HG03097 (cell line): Measurements from ENCODE around the gene SLC22A23.
"Not testable (repeated sequence)": the region's sequence is repeated elsewhere in the genome, so short reads cannot be mapped to it uniquely, and the experiment has no call there.

Experiments
- ATAC-seq: cut with Tn5 transposase; IDR thresholded peaks from one replicate; pipeline ENCODE4 v1.9.1; 2021; ENCODE audit not compliant: unreplicated experiment, low FRiP score

Gene SLC22A23

DNA sequence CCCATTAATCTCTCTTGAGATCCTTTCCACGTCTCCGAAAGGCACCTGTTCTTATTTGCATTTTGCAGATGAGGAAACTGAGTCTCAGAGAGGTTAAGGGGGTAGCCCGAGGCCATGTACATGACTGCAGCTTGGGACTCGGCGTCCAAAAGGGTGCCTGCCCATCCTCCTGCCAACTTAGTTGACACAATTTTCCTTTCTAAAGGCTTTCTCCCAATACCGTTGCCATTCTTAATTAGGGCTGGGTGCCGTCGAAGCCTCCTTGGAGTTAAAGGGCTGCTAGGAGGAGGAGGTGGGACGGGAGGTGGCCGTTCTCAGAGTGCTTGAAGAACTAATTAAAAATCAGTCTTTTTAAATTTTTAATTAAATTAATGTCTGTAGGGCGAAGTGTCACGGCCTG lies 198.6 kb downstream of the SLC22A23 start:
- ATAC-seq = no peak

- no peak for ATAC-seq
Measured at GRCh38 chr6:3253597-3253961, 203.3 kb downstream of the SLC22A23 start.

DNA sequence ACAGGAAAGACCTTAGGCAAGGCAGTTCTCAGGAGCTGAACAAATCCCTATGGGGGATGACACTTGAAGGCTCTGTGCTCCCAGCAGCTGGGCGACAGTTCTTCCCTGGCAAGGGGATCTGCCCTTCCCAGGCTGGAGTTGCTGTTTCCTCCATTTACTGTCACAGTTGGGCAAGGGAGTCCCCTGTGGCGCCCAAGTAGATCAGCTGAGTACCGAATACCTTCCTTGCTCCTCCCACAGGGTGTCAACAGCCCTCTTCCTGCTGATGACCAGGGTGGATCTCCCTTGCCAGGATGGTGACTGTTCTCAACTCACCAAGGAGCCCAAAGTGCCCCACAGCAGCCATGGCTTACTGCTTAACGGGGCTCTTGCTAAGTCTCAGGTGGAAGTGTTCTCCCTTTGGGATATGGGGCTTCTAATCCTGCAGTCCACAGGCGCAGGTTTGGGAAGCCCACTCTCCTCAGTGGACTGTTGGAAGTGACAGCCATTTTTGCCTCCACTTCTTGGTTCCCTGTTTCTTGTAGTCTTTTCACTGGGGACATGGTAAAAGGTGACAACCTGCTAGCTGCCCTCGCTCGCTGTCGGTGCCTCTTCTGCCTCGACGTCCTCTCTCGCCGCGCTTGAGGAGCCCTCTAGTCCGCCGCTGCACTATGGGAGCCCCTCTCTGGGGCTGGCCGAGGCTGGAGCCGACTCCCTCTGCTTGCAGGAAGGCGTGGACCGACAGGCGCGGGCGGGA lies 203.8 kb downstream of the SLC22A23 start:
- ATAC-seq = no peak

GRCh38 chr6:3252369-3252768 lies 204.5 kb downstream of the SLC22A23 start:
- no peak for ATAC-seq

GRCh38 chr6:3251462-3252314 lies 205.2 kb downstream of the SLC22A23 start:
- peak; percentile 57 for ATAC-seq

- ATAC-seq = no peak
Measured at GRCh38 chr6:3250231-3250675, 206.6 kb downstream of the SLC22A23 start.

DNA sequence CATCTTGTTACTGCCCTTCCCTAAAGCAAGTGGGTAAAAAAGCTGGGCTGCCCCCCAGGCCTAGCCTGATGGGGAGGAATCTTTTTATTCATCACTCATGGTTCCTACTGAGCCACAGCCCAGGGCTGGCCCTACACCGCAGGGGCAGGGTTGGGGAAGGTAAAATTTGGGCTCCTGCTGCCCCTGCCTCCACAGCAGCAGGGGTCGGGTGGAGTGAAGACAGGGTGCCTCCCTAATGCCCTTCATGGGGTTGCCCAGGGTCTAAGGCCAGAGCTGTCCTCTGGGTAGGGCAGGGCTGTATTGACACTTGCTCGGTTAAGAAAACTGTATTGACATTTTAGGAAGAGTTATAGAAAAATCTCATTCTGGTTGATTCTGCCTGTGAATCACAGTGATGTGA lies 207.0 kb downstream of the SLC22A23 start:
- ATAC-seq = no peak

- no peak for ATAC-seq
Measured at GRCh38 chr6:3247255-3248146, 209.3 kb downstream of the SLC22A23 start.

- ATAC-seq = no peak
Measured at GRCh38 chr6:3245216-3245615, 211.6 kb downstream of the SLC22A23 start.

- not testable (repeated sequence) for ATAC-seq
Measured at GRCh38 chr6:3244832-3245161, 212.1 kb downstream of the SLC22A23 start.

DNA sequence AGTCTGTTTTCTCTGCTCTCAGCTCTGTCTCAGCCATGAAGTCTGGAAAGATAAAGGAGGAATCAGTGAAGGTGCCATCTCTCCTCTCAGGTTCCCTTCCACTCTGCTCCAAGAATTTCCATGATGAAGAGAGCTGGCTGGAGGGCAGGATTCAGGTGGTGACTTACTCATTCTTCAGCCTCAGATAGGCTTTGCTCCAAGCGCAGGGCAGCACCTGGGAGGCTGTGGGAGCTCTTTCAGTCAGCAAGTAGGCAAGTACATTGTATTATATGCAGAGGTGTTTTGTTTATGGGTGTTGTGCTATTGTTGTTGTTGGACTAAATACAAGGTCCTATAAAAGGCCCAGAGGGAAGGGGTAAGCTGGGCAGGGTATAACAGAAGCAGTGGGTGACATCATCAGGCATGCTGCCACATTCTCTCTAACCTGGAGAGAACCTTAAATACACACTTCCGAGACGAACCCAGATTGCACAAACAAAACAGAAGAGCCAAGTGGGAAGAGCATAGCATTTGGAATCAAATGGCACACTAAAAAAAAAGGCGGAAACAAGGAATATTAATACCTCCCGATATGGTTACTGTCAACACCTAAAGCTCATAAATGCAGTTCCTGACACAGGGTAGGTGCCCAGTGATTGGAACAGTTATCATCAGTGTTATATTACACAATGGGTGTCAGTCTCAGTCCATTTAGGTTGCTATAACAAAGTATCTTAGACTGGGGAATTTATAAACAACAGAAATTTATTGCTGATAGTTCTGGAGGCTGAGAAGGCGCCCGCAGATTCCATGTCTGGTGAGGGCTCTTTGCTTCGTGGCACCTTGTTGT lies 212.6 kb downstream of the SLC22A23 start:
- ATAC-seq = no peak

- no peak for ATAC-seq
Measured at GRCh38 chr6:3242768-3243167, 214.1 kb downstream of the SLC22A23 start.

- not testable (repeated sequence) for ATAC-seq
Measured at GRCh38 chr6:3241745-3242144, 215.1 kb downstream of the SLC22A23 start.

- no peak for ATAC-seq
Measured at GRCh38 chr6:3240595-3240994, 216.3 kb downstream of the SLC22A23 start.

GRCh38 chr6:3239110-3239830 lies 217.6 kb downstream of the SLC22A23 start:
- no peak for ATAC-seq

DNA sequence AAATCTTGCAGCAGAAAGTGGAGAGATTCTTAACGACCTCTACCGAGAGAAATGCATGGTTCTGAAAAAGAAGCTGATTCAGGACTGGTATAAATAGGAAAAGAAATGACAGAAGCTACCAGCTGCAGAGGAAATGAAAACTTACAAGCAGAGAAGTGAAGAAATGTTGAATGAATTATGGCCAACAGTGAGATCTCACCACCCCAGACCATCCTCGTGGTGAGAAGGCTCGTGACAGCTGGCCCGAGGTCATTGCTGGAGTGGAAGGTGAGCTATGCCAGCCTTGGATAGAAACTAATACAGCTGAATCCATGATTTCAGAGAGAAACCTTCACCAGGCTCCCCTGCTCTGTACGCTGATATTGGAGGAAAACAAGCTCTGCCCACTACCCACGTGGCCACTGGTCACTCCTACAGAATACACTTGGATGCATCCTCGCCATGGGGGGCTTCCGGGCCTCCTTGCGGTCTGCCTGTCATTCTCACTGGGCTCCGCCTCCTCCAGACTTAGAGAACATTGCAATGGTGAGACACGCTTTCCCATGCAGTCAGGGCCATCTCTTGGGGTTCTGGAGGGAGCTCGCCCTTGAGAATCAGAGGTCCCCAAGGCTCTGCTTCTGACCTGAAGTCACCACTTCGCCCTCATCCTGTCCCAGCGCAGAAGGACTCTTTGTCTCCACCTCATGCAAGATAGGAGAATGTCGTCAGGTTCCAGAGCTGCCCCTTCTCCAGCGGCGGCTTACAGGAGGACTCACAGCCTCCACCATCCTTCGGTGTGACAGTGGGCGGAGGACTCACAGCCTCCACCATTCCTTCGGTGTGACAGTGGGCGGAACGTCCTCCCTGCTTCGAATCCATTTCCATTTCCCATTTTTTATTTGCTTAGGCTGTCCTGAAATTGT lies 218.8 kb downstream of the SLC22A23 start:
- no peak for ATAC-seq

DNA sequence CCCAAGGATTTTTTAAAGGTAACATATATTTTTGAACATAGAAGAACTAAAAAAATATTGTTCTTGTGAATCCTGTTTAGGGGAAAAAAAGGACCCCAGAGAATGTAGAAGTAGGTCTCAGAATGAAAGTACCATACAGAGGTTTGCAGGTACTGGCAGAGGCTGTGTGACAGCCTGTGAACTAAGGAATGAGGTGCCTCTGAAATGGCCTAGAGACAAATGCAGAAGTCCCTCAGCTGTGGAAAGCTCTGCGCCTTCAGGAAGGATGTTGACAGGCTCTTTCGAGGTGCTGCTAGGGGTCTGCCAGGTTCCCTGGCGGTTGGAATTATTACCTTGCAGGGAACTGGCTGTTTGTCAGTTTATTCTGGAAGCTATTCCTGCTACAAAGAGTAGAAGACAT lies 220.8 kb downstream of the SLC22A23 start:
- ATAC-seq = no peak

- ATAC-seq = no peak
Measured at GRCh38 chr6:3235486-3235885, 221.4 kb downstream of the SLC22A23 start.
